NCI-H510A treated with DMSO at 0.1 percent for 48 hours (cell line): Measurements from ENCODE around the gene TMPRSS4.
A peak's percentile ranks its signal among the peaks of the same experiment; 100 is the strongest.

Source experiments
- DNase-seq: peaks from one replicate; lab custom pipeline; 2025; lab: John Stamatoyannopoulos, UW

Gene TMPRSS4

DNA sequence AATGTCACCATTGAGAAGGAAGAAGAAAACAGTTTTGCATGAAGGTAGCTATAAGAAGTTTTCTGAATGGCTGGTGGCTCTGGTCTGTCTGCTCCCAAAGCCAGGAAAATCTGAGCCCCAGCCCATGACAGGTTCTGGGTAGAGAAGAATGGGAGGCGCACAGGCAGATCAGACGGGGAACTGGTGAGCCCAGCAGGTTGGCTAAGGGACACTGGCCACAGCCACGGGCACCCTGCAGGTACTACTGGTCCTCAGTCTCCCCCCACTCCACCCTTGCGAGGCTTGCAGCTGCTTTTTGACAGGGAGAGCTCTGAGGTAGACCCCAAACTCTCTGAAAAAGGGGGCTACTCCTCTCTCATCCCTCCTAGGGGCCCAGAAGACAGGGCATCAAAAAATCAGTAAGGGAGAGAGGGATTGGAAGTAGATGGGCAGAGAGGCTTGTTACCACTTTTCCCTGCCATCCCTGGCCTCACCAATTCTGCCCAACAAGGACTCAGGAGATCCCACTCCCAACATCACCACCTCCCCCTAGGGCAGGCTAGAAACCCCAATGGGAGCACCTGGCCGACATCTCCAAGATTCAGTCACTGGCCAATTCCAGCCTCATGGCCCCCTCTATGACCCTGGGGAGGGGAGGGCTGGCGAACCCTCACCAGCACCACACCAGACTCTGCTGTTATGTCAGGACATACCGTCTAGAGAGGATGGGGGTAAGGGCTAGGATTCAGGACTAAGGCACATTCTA lies 58.3 kb downstream of the TMPRSS4 start:
- no peak for DNase-seq

DNA sequence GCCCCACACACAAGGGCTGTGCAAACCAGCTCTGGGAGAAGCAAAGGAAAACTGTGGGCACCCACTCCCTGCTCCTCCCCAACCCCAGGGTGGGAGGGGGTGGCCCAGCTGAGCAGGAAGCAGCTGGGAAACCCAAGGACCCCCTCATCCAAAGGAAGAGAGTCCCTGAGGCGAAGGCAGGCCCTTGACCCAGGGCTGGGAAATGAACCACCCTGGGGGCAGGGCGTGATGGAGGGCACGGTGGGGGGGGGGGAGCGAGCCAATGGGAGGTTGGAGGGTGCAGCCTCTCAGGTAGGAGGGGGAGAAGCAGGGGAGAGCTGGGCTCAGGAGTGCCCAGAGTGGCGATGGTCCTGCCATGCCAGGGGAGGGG lies 58.9 kb downstream of the TMPRSS4 start:
- DNase-seq = no peak

DNA sequence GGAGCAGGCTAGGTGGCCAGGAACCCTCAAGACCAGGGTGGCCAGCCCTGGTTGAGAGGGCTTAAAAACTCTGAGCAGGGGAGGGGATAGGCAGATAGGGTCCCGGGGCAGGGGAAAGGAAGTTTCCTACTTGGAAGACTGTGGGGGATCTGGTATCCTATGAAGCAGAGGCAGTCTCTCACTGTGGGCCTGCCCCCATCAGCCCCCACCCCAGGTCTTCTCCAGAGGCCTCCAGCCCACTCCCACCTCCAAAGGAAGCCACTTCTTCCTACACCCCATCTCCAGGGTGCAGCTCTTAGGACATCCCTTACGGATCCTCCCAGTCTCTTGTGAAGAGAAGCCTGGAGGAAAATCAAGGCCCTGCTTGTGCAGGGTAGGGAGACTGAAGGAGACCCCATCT lies 59.5 kb downstream of the TMPRSS4 start:
- DNase-seq = no peak

GRCh38 chr11:118136801-118137200 lies 59.9 kb downstream of the TMPRSS4 start:
- DNase-seq = no peak

DNA sequence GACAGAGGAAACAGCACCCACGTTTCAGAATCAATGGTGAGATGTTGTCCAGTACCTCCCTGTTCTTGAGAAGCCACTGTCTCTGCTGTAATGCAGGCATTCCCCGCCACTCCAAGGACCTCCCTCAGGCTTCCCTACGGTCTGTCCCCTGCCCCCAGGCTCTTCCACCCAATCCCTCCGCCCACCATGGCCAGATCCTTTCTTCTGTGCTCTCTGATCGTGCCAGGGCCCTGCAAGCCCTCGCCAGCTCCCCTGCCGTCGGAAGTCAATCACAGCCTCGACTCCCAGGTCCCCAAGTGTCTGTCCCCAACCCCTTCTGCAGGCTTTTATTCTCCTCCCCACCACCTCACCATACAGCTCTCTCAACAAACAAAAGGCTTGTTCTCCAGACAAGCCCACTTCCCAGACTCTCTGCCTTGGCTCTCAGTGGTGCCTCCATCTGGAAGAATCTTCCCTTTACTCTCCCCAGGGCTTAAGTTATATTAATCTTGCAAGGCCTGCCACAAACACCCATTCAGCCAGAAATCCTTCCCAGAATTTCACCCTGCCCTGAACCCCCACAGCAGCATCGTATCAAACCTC lies 62.1 kb downstream of the TMPRSS4 start:
- no peak for DNase-seq

DNA sequence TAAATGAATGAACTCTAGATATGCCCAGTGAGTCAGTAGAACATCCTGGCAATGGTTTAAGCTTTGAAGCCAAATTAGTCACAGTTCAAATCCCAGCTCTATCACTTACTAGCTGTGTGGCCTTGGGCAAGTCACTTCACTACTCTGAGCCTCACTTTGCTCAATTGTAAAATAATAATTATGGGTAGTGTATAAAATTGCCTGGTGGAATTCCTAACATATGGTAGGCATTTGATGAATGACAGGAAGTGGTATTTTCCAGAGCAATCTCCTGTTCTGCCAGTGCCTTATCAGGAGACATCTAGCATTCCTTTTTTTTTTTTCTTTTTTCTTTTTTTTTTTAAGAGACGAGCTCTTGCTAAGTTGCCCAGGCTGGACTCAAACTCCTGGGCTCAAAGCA lies 62.7 kb downstream of the TMPRSS4 start:
- no peak for DNase-seq

GRCh38 chr11:118142081-118142480 lies 65.2 kb downstream of the TMPRSS4 start:
- DNase-seq = no peak

DNA sequence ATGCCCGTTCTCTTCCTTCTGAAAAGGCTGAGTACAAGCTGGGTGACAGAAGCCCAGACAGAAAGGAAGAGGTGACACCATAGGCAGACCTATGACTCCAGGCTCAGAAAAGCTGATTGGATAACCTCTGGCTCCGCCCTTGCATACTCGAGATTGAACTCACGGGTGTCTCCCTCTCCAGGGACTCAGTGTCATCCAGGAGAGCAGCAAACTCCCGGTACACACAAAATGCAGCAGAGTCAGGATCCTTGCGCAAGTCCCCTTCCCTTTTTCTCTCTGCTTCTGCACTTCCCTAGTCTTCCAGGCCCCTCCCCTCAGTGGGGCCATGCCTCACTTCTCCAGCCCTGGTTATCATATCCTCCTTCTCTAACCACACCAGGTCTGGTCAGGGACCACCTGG lies 65.9 kb downstream of the TMPRSS4 start:
- DNase-seq = peak; percentile 62

DNA sequence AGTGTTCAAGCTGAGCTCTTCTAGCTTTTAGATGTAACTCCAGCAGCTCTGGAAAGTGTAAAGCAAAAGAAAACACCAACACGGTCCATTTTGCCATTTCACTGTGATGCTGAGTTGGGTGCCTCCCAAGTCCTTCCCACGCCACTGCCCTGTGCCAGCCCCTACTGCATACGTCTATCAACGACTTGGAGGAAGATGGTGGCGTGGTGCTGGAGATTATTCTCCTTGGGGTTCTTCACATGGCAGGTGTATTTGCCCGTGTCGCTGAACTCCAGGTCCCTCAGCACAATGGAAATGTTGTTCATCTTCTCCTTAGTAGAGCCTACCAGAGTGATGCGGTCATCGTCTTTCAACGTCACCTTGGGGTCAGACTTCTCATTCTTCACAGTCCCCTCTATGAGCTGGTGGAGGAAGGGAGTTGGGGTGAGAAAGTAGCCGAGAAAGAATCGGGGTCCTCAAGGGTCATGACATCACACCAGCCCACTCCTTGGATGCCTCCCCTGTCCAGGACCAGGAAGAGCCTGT lies 66.8 kb downstream of the TMPRSS4 start:
- no peak for DNase-seq

- DNase-seq = no peak
Observed at GRCh38 chr11:118144301-118145268, 67.7 kb downstream of the TMPRSS4 start.

DNA sequence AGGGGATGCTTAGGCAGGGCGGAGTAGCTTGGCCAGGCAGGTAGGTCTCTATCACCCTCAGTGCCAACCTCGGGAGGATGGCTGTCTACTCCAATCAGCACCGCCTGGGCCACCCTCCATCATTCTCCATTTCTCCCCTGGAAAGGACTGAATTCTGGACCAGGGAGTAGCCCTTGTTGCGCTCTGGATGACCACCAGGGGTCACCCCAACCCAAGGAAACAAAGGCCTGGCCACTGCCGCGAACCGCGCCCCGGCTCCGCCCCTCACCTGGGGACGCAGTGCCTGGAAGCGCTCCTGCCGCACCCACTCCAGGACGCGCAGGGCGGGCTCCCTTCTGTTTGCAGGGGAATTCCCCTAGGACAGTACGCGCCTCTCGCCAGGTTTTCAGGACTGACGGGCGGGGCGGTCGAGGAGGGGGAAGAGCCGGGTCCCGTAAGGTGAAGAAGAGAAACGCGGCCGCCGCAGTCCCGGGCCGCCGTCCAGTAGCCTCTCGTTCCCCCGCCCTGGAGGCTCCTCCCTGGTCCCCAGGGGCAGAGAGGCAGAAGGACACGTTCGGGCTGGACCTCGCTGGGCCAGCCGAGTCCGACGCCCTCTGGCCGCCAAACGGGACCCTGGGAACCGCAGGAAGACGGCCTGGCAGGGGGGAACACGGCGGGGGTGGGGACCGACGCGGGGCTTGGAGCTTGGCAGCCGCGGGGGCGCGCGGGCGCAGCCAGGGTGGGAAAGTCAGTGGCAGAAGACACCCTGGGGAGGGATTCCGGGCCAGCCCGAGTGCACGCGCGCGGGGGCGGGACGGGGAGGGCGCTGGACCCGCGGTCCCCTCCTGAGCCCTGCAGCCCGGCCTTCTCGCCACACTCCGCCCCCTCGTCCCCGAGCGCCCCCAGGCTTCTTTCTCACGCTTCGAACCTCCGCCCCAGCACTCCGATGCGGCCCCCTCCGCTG lies 68.7 kb downstream of the TMPRSS4 start:
- DNase-seq = peak; percentile 92

GRCh38 chr11:118146554-118146953 lies 69.7 kb downstream of the TMPRSS4 start:
- no peak for DNase-seq

- no peak for DNase-seq
Observed at GRCh38 chr11:118147502-118147901, 70.6 kb downstream of the TMPRSS4 start.

DNA sequence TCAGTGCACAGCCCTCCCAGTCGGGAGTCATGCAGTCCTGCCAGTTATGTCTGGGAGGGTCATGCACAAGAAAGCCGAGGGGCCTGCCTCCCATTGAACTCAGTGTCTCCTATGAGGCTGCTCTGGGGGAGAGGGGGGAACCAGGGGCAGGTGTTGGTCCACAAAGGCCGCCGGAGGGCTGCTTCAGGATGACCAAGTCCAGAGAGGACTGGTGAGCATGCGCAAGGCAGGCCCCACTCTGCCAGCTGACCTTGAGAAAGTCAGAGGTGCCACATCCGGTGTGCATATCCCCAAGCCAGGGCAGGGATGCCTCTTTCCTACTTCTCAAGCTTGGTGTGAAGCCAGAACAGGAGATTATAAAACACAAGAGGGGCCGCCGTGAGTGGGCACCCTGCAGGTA lies 71.4 kb downstream of the TMPRSS4 start:
- no peak for DNase-seq

DNA sequence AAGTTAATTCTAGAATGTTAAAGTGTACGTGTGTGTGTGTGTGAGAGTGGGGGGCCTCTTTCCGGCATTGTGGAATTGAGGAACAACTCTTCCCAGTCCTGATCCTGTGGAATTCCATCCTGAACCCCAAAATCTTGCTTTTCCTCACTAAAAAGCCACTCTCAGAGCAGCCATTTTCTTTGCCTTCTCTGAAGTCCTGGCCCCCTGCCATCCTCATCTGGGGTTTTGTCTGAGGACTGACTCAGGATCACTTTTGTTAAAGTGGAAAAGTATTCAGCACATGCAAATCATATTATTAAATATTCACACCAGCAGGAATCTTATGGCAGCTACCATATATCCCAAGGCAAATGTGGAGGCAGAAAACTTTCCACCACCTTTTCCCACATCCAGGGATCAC lies 72.0 kb downstream of the TMPRSS4 start:
- no peak for DNase-seq

GRCh38 chr11:118149493-118149892 lies 72.6 kb downstream of the TMPRSS4 start:
- no peak for DNase-seq

GRCh38 chr11:118151431-118151830 lies 74.6 kb downstream of the TMPRSS4 start:
- DNase-seq = peak; percentile 13

- no peak for DNase-seq
Observed at GRCh38 chr11:118152020-118152551, 75.2 kb downstream of the TMPRSS4 start.

DNA sequence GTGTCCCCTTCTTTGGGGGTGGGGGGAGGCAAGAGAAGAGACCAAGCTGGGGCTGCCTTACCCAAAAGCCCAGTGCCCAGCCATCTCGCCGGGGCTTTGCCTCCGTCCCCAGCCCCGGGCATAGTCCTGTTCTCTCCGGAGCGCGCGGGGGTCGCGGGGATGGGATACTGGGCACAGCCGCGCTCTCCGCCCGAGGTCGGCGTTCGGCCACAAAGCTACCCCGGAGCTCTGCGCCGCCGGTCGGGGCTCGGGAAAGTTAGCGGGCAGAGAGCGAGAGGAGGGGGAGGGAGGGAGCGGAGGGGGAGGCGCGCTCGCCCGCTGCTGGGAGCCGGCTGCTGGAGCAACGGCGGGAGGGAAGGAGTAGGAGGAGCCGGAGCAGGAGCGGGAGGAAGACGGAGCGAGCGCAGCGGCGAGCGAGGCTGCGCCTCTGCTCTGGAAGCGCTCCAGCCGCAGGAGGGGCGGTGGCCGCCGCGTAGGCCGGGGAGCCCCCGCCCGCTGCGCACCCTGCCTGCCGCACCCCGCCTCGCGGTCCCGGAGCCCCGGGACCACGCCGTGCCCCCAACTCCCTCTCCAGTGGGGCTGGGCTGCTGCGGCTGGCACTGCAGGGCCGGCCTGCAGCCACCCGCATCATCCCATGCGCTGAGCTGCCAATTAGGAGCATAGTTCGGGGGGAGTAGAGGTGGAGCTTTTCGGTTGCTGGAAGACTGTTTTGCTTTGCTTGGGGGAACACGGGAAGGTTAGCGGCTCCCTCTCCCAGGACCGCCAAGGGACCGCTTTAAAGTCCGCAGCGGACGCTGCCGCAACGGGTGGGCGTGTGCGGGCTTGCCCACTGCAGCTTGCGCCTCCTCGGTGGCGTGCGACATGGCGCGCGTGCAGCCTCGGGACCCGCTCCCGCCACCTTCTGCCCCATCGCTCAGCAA lies 75.9 kb downstream of the TMPRSS4 start, which contains the start of gene SCN4B:
TSS of gene SCN4B (minus strand) at position 272 of the 920 bp plus-strand sequence. CDS start at position 122, 150 bp downstream.
- DNase-seq = peak; percentile 62

DNA sequence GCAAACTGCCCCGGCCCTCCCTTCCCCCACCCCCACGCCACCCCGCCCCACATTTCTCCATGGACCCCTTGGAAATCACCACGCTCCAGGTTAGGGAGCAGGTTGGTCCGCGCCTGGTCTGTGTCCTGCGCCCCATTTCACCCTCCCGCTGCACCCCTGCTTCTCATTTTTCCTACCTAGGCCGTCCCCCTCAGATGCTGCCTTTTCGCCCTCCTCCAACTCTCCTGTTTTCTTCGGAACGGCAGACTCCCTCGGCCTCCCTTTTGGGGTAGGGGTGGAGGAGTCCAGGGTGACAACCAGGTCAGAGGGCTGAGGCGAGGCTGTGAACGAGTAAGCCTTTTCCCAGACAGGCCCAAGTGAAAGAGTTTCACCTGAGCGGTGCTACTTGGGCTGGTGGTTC lies 76.6 kb downstream of the TMPRSS4 start:
- DNase-seq = no peak
